DND-41 (cell line): ENCODE results near the gene ABCD1.
"Not testable (repeated sequence)": the region's sequence is repeated elsewhere in the genome, so short reads cannot be mapped to it uniquely, and the experiment has no call there.

ENCODE experiments used
- ATAC-seq: fragments of 200-7000 bp; cut with Tn5 transposase; 3 replicates; pipeline ENCODE4 v1.9.1; 2021; ENCODE audit warnings: low read depth; ENCODE audit not compliant: insufficient read depth
- DNase-seq: peaks from one replicate; pipeline ENCODE4 v3.0.0-alpha.2; 2020
- H2AFZ ChIP-seq: 2 replicates; pipeline ENCODE4 v1.6.0; 2012; ENCODE audit warnings: low read depth, low read length
- H3K27ac ChIP-seq: 2 replicates; pipeline ENCODE4 v1.5.1; 2012; ENCODE audit warnings: low read length, inconsistent platforms
- H3K27me3 ChIP-seq: fragments of 200-600 bp; sonication (generic); 2 replicates; pipeline ENCODE4 v1.6.0; 2012; ENCODE audit warnings: low read length, mild to moderate bottlenecking, inconsistent platforms; ENCODE audit not compliant: insufficient read depth, poor library complexity
- H3K36me3 ChIP-seq: 2 replicates; pipeline ENCODE4 v1.5.1; 2012; ENCODE audit warnings: low read length, inconsistent platforms; ENCODE audit not compliant: insufficient read depth
- H3K4me1 ChIP-seq: 2 replicates; pipeline ENCODE4 v1.5.1; 2012; ENCODE audit warnings: mild to moderate bottlenecking, low read length; ENCODE audit not compliant: insufficient read depth
- H3K4me2 ChIP-seq: 2 replicates; pipeline ENCODE4 v1.6.0; 2012; ENCODE audit warnings: mild to moderate bottlenecking, moderate library complexity, low read length, inconsistent platforms; ENCODE audit not compliant: insufficient read depth
- H3K4me3 ChIP-seq, 2 experiments: fragments of 200-600 bp in 1 of 2; shearing (Covaris generic) in 1 of 2; 2 replicates each; pipeline ENCODE4 v1.5.1; 2012 to 2016; ENCODE audit warnings: inconsistent platforms in 2 of 2, low read length in 2 of 2, mild to moderate bottlenecking in 2 of 2, low read depth in 1 of 2, moderate library complexity in 1 of 2
- H3K79me2 ChIP-seq: 2 replicates; pipeline ENCODE4 v1.6.0; 2012; ENCODE audit warnings: low read length, inconsistent platforms; ENCODE audit not compliant: insufficient read depth
- H3K9ac ChIP-seq: 2 replicates; pipeline ENCODE4 v1.6.0; 2012; ENCODE audit warnings: low read depth, mild to moderate bottlenecking, inconsistent platforms, low read length, moderate library complexity
- H3K9me3 ChIP-seq: 2 replicates; pipeline ENCODE4 v1.5.1; 2012; ENCODE audit warnings: low read length, moderate library complexity, mild to moderate bottlenecking, inconsistent platforms; ENCODE audit not compliant: insufficient read depth, severe bottlenecking
- H4K20me1 ChIP-seq: 2 replicates; pipeline ENCODE4 v1.6.0; 2012; ENCODE audit warnings: low read length; ENCODE audit not compliant: insufficient read depth
- CTCF ChIP-seq: IDR thresholded peaks from 2 replicates; pipeline ENCODE4 v1.5.1; 2012; ENCODE audit warnings: borderline replicate concordance, low read length, moderate library complexity, mild to moderate bottlenecking; ENCODE audit not compliant: poor library complexity, severe bottlenecking; ENCODE audit errors: extremely low read depth
- EZH2 ChIP-seq: IDR thresholded peaks from 3 replicates; pipeline ENCODE4 v1.6.1; 2012; ENCODE audit warnings: borderline replicate concordance, low read depth, mild to moderate bottlenecking, moderate library complexity, low read length, inconsistent platforms; ENCODE audit not compliant: severe bottlenecking

The ABCD1 gene

DNA sequence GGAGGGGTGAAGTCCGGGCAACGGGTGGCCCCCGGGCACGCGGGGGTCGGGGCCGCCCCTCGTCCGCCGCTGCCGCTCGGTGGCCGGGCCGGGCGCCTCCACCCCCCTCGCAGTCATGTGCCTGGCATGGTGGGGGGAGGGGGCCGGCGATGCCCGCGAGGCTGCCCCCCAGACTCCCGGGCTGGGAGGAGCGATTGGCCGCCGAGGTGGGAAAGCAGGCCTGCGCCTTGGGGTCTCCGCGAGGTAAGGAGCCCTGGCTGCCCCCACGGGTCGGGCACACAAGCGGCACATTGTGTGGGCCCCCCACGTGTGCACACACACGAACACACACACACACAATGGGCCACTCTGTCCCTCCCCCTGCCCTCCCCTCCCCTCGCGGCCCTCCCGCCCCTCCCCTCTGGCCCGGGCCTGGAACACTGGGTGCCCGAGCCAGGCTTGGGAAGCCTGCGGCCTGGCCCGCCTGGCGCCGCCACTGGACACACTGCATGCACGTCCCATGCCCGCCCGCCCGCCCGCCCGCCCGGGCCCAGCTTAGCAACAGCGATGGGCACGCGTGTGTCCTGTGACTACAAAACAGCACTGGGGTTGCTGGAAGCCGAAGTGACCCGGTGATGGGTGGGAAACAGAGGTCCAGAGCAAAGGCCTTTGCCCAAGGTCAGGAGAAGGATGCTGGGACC lies 35.6 kb upstream of the ABCD1 start:
- Histone ChIP-seq H2AFZ (no peak overlapping the region), H3K79me2 (no peaks in the 10 kb centered on the region), H3K4me1 (peaks cover 6% of the 10 kb centered on the region), H4K20me1 (no peaks in the 10 kb centered on the region), H3K9me3 (no peaks in the 10 kb centered on the region), H3K4me2 (no peak overlapping the region), H3K36me3 (no peaks in the 10 kb centered on the region), H3K27me3 (no peaks in the 10 kb centered on the region), H3K9ac (no peak overlapping the region), H3K4me3 (no peak overlapping the region), H3K27ac (no peak overlapping the region)
- DNase-seq, result no peak
- no peak for TF ChIP-seq EZH2
- no peak for TF ChIP-seq CTCF
- ATAC-seq, result no peak

- Histone ChIP-seq H3K4me2 (no peak overlapping the region), H3K9ac (no peak overlapping the region), H4K20me1 (no peaks in the 10 kb centered on the region), H3K4me1 (peaks cover 6% of the 10 kb centered on the region), H3K27me3 (no peaks in the 10 kb centered on the region), H3K27ac (no peak overlapping the region), H3K9me3 (no peaks in the 10 kb centered on the region), H3K79me2 (no peaks in the 10 kb centered on the region), H3K4me3 (no peak overlapping the region), H2AFZ (no peak overlapping the region), H3K36me3 (no peaks in the 10 kb centered on the region)
- no peak for DNase-seq
- ATAC-seq, result no peak
- no peak for TF ChIP-seq CTCF
- TF ChIP-seq EZH2, result no peak
Observed at GRCh38 chrX:153689654-153690465, 34.8 kb upstream of the ABCD1 start.

DNA sequence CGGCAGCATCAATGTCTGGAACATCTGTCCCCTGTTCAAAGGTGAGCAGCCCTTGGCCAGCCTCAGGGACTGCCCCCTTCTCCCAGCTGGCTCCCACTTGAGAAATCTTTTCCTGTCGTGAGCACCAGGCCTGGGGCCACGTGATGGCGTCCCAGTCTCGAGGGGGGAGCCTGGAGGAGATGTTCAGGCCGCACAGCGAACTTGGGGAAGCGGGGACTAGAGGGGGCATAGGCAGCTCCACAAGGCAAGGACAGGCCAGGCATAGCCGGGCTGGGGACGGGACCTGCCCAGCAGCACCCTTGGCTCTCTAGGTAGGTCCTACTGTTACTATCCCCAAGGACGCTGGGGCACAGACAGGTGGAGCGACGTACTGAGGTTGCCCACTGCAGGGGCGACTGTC lies 34.2 kb upstream of the ABCD1 start:
- no peak overlapping the region for H3K27ac ChIP-seq
- no peak overlapping the region for H3K4me2 ChIP-seq
- H3K79me2 ChIP-seq, result no peaks in the 10 kb centered on the region
- DNase-seq (no peak), ATAC-seq (no peak)
- no peaks in the 10 kb centered on the region for H3K27me3 ChIP-seq
- TF ChIP-seq EZH2, result no peak
- TF ChIP-seq CTCF, result no peak
- no peak overlapping the region for H3K4me3 ChIP-seq
- no peaks in the 10 kb centered on the region for H3K9me3 ChIP-seq
- no peak overlapping the region for H2AFZ ChIP-seq
- H3K36me3 ChIP-seq, result no peaks in the 10 kb centered on the region
- no peaks in the 10 kb centered on the region for H4K20me1 ChIP-seq
- no peak overlapping the region for H3K9ac ChIP-seq
- peaks cover 6% of the 10 kb centered on the region for H3K4me1 ChIP-seq

- DNase-seq, H3K9me3 ChIP-seq, H3K27me3 ChIP-seq, H3K4me1 ChIP-seq, H3K4me2 ChIP-seq, ATAC-seq, H3K4me3 ChIP-seq, H2AFZ ChIP-seq, H3K27ac ChIP-seq, H3K9ac ChIP-seq, H4K20me1 ChIP-seq, H3K36me3 ChIP-seq, H3K79me2 ChIP-seq: not testable (repeated sequence)
Observed at GRCh38 chrX:153691032-153691827, 33.4 kb upstream of the ABCD1 start.
